Measurements from ENCODE around the gene IL25. TPM values are rescaled to one million over a fixed set of nuclear protein-coding genes. Genes with fewer than 3 reads are reported as not detected.

IL25 gene
- total RNA-seq, 1 donor from 2014 or later: not detected

DNA sequence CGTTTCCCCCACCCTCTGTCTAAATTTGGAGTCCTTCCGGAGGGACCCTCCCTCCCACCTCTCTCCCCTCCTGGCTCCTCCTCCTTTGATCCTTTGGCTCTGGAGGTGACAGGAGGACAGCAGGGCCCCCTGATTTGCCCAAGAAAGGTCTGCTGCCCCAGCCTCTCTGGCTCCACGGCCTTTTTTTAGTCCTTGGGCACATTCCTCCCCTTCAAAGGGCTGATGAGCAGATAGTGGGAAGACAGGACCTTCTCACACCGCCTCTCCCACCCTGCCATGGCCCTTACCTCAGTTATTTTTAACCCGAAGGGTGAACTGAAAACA is 35.7 kb downstream of the IL25 start:
- Histone ChIP-seq H3K27ac (no peak overlapping the region), H3K27me3 (no peaks in the 10 kb centered on the region), H3K4me1 (no peaks in the 10 kb centered on the region), H3K4me3 (no peak overlapping the region), H3K36me3 (no peaks in the 10 kb centered on the region), H3K9me3 (no peaks in the 10 kb centered on the region)
- intact Hi-C loops (cut with DNase I): no loop called here
- no peak for DNase-seq
- no peak for ATAC-seq
- TF ChIP-seq CTCF (IDR thresholded peaks at IDR 0.05): no peak

DNA sequence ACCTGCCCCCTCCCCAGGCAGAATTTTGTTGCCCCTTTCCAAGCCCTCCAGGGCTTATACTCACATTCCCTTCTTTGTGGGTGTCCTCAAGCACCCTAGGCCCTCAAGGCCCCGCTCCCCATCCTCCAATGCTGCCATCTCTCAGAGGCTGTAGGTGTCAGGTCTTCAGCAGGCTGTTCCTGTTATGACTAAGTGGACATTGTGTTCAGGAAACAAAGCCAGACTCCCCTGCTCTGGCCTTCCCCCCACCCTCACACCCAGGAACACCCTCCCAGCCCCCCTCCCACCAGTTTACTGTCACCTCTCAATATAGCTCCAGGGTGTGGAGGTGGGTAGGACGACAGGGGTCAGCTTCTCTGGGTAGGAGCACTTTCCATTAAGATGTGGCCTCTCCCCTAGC is 36.9 kb downstream of the IL25 start:
- ATAC-seq: no peak

GRCh38 chr14:23409966-23410635 is 37.5 kb downstream of the IL25 start:
- no peak for TF ChIP-seq CTCF (IDR thresholded peaks at IDR 0.05)
- no peak overlapping the region for H3K27ac ChIP-seq
- ATAC-seq: no peak

More for the DNA sequence above, 36.9 kb downstream of the IL25 start:
- Histone ChIP-seq H3K27ac (no peak overlapping the region), H3K4me3 (no peak overlapping the region), H3K27me3 (no peaks in the 10 kb centered on the region), H3K9me3 (no peaks in the 10 kb centered on the region), H3K4me1 (no peaks in the 10 kb centered on the region), H3K36me3 (no peaks in the 10 kb centered on the region)
- no peak for TF ChIP-seq CTCF (IDR thresholded peaks at IDR 0.05)
- intact Hi-C loops (cut with DNase I): no loop called here
- no peak for DNase-seq

DNA sequence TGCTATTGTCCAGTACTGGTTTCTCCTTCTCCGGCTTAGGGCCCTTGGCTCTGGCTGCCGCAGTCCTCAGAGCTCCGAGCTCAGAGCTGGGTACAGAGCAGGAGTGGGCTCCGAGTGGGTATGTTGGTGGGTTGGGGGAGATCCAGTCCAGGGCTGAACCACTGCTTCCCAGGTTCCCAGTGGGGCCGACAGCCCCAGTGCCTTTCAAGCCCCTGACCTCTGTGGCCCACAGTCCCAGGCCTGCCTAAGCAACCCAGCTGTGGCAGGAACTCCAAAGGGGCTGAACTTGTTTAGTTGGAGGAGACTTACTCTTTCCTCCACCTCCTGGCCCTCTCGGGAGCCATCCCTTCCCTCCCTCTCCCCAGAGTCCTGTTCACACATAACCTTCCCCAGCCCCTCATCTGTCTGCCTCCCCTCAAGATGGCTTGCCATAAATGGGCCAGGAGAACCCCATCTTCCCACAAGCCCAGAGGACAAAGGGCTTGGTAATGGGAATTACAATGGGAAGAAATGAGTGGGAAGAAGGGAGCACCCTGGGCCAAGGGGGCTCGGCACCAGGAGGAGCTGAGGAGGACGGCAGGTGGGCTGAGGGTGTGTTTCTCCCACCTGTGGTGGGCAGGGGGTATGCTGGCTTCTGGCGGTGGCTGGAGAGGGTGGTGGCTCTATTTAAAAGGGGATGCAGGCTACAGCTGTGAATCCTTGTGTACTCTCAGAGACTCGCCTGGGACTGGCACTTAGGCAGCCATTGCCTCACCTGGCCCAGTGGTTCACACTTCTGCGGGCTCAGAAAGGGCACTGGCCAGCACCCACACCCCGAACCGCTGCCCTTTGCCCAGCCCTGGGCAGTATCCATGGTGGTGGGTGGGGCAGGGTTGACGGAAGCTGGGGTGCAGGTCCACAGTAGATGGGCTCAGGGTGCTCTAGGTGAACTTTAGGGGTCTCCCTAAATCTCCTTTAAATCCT is 39.2 kb downstream of the IL25 start:
- no peak for TF ChIP-seq CTCF (IDR thresholded peaks at IDR 0.05)

More at GRCh38 chr14:23409966-23410635, 37.5 kb downstream of the IL25 start:
- Histone ChIP-seq H3K9me3 (no peaks in the 10 kb centered on the region), H3K4me1 (no peaks in the 10 kb centered on the region), H3K27me3 (no peaks in the 10 kb centered on the region), H3K4me3 (no peak overlapping the region), H3K36me3 (no peaks in the 10 kb centered on the region)
- intact Hi-C loops (cut with DNase I): no loop called here
- DNase-seq: no peak

DNA sequence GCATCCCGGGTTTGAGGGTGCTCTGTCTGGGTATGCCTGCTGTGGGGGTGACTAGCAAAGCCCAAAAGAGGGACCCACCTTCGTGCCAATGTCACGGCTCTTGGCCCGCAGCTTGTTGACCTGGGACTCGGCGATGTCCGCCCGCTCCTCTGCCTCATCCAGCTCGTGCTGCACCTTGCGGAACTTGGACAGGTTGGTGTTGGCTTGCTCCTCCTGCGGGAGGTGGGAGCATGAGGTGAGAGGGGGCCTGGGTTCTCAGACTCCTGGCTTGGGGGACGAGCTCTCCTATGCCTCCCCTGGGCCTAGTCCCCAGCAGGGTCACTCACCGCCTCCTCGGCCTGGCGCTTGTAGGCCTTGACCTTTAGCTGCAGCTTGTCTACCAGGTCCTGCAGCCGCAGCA is 41.1 kb downstream of the IL25 start:
- Histone ChIP-seq H3K27ac (no peak overlapping the region), H3K4me3 (no peak overlapping the region), H3K9me3 (no peaks in the 10 kb centered on the region), H3K27me3 (no peaks in the 10 kb centered on the region), H3K36me3 (no peaks in the 10 kb centered on the region), H3K4me1 (no peaks in the 10 kb centered on the region)
- no peak for DNase-seq
- no peak for TF ChIP-seq CTCF (IDR thresholded peaks at IDR 0.05)
- ATAC-seq: no peak
- intact Hi-C loops (cut with DNase I): no loop called here

More for the DNA sequence above, 39.2 kb downstream of the IL25 start:
- Histone ChIP-seq H3K27ac (no peak overlapping the region), H3K36me3 (no peaks in the 10 kb centered on the region), H3K9me3 (no peaks in the 10 kb centered on the region), H3K27me3 (no peaks in the 10 kb centered on the region), H3K4me1 (no peaks in the 10 kb centered on the region), H3K4me3 (no peak overlapping the region)
- intact Hi-C loops (cut with DNase I): no loop called here
- no peak for ATAC-seq
- no peak for DNase-seq
